Activated CD8-positive, alpha-beta memory T cell treated with anti-CD3 and anti-CD28 coated beads, Interleukin-2, amount 50 U/mL, for 48 hours (primary cell): ENCODE data around the gene EPB41L1.

Experiments
- DNase-seq: peaks from one replicate; pipeline ENCODE4 v3.0.0-alpha.2; 2020

EPB41L1 gene

DNA sequence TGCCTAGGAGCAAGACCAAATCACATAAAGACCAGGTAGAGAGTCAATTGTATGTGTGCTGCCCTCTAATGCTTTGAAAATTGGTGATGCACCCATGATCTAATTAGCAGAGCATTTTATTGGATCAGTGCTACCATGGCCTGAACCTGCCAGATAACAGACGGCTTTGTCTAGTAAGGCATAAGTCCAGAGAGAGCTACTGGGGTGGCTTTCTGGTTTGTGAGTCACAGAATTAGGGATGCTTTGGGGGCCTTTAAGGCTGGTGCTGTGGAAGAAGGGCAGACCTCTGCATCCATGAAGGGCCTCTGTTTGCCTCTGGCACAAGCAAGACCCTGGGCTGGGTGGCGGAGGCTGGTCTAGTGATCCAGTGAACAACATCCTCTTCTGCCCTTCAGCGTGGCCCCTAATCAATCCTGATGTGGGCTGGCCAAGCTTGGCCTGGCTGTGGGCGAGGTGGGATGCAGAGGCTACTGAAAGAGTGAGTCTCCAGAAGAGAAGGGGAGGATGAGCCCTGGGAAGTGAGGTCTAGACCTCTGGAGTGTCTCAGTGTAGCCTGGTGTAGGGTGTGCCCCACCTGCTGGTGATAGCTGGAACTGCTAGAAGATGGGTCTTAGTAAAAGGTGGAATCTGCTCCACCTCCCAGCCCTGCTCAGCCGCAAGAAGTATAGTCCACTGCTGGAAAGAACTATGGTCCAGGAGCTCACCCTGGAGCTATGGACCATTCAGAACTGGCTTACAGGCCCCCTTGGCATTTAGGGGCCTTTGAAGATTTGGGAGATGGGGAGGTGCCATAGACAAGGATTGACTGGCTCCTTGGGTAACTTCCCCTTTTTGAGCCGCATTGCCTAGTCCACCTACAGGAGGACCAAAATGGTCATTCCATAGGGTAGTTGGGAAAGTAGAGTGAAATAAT, 45.1 kb downstream of the EPB41L1 start:
- peak; percentile 90 for DNase-seq

DNA sequence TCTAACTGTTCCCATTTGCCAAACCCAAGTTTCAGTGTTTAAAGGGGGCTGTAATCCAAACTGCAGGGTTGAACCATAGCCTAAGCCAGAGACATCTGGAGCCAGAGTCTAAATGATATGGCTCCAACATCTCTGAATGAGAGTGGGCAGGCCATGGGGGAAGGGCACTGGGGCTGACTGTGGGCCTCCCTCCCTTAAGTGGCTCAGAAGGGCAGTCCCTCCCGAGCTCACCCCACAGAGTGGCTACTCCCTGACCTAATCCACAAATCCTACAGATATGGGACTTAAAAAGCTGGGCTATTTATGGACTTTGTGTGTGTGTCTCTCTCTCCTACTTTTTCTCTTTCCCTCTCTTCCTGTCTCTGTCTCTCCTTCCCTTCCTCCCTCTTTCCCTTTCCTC, 45.9 kb downstream of the EPB41L1 start:
- no peak for DNase-seq

DNA sequence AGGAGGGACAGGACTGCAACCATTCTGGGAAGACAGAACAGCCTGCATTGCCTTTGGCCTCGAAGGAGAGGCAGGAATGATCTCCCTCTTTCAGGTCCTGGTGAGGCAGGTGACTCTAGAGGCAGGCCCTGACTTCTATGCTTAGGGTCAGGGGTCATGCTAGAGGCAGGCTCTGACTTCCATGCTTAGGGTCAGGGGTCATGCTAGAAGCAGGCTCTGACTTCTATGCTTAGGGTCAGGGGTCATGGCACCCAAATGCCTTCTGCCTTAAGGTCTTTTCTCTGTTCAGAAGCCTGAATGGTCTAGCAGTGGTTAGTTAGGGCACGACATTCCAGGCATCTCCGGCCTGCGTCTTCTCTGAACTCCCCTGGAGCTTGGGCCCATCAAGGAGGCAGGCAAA, 46.7 kb downstream of the EPB41L1 start:
- DNase-seq, result no peak

DNA sequence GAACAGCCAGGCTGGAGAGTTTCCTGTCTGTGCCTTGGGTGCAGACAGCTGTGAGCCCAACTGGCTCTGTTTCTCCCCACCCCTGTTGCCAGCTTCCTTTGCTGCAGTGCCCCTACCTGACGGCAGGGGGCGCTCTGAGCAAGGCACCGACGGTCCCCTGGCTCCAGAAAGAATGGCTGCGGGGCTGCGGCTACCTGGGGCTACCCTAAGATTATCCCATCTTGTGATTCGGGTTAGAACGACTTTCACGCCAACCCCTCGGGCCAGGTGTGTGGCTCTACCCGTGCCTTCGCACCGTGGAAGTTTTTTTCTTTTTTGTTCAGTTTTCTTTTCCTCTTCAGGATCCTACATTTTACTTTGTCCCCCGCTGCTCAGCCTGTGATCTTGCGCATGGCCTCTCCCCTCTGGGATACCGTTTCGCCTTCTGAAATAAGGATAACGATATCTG, 48.4 kb downstream of the EPB41L1 start:
- DNase-seq, result peak; percentile 95

DNA sequence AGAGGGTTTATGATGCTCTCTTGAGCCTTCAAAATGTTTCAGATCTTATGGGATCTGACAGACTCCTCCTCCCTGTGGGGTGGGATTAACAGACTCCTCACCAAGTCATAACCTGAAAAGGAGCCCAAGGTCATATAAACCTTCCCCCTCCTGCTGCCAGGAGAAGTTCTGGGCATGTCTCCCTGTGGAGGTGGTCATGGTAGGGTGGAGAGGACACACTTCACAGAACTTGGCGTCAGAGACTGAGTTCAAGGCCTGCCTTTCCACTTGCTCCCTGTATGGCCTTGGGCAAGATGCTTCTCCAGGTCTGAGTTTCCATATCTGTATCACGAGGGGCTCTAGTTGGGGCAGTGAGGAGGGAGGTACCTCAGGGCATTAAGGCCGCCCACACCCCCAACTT, 49.3 kb downstream of the EPB41L1 start:
- DNase-seq, result no peak

DNA sequence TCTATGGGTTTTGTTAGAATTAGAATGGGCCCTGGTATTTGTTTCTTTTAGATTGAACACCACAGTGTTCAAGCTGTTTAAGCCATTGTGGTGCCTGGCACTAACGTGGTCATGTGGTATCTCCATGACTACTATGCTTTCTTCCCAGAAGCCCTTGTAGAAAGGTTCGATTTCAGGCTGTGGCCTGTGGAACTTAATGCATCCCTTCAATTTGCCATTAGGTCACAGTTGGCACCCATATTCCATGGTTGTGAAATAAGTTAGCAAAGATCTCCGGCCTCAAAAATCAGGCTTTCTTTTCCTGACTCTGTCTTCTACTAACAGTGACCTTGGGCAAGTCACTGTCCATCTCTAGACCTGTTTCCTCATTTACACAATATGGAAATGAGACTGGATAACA, 50.5 kb downstream of the EPB41L1 start:
- no peak for DNase-seq

DNA sequence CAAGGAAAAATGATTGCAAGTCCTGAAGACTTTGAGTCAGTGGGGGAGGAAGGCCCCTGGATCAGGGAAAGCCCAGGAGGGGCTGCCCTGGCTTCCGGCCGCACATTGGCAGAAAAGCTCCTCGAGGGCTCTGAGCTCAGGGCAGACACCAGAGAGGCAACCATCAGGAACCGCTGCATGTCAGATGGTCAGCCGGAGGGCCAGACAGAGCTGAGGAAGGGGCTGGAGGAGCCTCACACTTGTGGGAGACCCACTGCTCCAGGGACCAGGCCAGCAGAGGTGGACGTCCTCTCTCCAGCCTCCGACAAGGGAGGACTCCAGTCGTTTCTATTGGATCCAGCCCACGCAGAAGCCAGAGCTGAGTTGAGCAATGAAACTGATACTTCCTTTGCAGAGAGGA, 51.5 kb downstream of the EPB41L1 start:
- DNase-seq, result no peak

DNA sequence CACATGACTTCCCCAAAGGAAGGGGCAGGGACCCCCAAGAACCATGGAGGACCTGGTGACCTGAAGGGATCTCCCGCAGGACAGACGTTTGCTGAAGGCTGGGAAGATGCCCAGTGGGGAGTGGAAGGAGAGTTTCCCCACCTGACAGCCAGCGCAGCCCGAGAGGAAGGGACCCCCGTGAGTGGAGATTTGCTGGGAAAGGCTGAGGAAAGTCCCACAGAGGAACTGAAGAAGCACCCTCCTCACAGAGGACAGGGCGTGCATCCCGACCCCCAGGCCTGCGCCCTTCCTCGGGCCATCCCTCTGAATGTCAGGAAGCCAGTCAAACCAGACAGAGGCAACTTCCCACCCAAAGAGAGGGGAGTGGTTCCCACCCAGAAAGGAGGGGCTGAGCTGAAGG, 52.1 kb downstream of the EPB41L1 start:
- no peak for DNase-seq

DNA sequence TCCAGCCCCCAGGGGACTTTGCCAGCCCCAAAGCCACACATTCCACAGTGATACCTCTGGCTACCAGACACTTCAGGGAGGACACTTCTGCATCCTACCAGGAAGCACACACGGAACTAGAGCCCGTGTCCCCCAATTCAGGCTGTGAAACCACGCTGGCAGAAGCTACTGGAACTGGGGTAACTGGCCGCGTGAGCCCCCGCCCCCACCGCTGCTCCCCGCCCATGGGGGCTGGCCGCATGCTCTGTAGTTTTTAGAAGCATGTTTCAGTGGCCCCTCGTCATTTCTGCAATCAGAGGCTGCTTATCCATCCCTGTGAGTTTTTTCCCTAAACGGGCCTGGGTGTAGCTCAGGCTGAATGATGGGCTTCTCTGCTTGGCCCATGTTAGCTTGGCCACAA, 53.1 kb downstream of the EPB41L1 start:
- DNase-seq, result no peak

DNA sequence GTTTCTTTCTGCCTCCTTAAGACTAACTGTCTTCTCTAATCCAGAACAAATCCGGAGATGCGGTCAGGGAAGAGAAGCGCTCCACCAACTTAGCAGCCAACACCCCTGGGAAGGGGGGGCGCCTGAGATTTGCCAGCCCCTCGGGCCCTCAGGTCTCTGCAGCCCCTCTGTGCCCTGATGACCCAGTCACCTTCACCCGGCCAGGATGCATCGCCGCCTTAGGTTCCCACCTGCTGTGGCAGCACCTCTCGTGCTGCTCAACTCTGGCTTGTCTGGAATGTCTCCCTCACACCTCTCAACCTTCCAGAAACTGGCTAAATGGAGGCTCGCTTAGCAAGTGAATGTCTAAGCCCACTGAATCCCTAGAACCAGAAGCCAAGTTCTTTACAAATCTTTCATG, 53.7 kb downstream of the EPB41L1 start:
- DNase-seq, result no peak

DNA sequence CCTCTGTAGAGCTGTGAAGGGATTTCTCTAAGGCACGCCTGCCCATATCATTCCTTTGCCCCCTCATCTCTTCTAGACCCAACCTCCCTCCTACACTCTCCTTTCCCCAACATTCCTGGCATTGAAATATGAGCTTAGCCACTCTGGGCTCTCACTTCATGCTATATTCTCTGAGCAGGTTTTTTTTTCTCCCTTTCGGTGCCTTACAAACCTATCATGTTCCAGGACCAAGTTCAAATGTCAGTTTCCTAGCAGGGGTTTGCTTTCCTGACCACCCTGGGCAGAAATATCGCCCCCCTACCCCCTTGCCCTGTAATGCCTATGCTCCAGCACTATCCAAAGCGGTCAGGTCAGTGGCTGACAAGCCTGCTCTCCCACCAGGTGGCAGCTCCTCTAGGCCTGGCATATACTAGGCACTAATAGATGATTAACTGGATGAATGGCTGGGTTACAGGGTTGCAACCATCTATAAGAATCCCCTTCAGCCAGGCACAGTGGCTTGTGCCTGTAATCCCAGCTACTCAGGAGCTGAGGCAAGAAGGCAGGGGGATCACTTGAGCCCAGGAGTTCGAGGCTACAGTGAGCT, 56.0 kb downstream of the EPB41L1 start:
- DNase-seq, result no peak

DNA sequence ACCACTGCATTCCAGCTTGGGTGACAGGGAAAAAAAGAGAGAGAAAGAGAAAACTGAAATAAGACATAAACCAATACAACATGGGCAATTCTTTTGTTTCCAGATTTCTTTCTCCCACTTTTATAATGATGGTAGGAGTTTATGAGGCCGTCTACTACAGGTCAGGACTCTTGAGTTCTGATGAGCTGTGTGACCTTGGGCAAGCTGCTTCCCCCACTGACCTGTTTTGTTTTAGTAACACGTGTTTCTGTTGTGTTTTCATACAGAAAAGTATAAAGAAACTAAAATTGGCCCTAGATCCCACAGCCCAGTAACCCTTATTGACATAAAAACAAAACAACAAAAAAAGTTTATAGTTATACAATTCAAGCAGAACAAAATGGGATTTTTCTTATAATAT, 58.8 kb downstream of the EPB41L1 start:
- DNase-seq, result no peak

DNA sequence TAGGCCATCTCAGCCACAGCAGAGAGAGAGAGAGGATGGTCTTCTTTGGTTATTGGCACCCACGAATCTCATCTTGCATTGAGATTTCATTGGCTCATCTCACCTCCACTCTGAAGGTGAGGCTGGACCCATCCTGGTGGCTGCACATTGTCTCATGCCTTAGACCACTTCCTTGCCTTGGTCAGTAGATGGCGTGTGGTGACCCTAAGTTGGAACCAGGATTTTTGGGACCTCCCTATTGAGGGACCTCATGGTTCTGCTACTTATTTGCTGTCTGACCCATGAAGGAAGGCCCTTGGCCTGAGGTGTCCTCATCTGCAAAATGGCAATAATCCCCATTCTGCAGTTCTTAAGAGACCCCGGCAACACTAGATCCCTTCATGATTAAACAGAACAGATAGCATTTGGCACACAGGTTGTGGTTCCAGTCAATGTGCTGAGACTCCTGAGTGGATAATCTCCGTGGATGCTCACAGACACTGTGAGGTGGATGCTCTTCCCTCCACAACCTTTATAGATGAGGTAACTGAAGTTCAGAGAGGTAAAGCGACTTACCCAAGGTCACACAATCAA, 60.2 kb downstream of the EPB41L1 start:
- no peak for DNase-seq

DNA sequence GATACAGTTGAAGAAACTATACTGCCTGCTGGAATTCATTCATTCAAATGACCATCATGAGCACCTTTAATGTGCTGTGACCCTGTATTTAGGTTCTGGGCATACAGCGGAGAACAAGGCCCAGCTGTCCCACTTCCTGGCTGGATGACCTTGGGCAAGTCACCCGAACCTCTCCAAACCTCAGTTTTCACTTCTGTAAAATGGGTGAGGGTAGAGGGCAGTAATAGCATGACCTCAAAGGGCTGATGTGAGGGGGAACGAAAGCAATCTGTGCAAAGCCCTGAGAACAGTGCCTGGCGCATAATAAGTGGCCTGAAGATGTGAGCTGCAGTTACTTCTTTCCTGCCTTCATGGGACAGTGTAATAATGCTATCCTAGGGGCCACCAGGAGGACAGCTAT, 61.2 kb downstream of the EPB41L1 start:
- DNase-seq, result no peak

DNA sequence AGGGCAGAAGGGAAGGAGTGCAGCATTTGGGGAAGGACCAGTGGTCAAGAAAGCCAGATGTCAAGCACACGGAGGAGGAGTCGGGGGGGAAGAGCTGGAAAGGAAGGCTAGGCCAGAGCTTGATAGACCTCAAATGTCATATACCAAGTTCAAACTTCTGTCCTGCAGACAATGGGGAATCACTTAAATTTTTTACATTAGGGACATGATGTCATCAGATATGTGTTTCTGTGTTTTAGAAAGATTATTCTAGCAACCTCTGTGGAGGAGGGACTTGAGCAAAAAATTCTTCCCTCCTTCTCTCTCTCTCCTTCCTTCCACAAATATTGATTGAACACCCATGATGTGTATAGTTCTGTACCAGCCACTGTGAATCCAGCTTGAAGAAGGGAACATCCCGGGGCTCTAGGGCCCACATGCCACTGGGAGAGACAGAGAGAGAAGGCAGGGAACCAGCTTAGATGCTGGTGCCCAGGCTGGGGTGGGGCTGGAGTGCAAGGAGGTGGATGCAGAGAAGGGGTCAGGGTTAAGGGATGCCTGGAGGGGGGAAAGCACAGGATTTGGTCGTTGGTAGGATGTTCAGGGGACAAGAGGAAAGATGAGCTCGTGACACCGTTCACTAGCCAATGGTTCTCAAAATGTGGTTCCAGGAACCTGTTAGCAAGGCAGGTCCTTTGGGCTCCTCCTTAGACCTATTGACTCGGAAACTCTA, 61.9 kb downstream of the EPB41L1 start:
- no peak for DNase-seq

DNA sequence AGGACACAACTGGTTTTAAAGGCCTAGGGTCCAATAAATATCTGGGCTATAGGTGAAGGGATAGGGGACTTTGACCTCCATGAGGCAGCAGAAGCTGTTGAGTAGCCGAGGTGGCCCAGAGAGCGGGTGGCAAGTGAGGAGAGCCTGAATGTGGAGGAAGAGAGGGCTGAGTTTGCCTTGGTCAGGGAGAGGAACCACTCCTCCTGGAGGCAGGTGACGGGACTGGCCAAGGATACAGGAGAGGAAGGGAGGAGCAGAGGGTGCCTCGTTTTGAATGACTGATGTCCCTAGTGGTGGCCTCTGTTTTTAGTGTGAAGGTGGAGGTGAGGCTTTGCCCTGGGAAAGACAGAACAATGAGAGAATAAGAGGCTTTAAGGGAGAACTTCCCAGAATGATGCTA, 62.7 kb downstream of the EPB41L1 start:
- DNase-seq, result no peak

DNA sequence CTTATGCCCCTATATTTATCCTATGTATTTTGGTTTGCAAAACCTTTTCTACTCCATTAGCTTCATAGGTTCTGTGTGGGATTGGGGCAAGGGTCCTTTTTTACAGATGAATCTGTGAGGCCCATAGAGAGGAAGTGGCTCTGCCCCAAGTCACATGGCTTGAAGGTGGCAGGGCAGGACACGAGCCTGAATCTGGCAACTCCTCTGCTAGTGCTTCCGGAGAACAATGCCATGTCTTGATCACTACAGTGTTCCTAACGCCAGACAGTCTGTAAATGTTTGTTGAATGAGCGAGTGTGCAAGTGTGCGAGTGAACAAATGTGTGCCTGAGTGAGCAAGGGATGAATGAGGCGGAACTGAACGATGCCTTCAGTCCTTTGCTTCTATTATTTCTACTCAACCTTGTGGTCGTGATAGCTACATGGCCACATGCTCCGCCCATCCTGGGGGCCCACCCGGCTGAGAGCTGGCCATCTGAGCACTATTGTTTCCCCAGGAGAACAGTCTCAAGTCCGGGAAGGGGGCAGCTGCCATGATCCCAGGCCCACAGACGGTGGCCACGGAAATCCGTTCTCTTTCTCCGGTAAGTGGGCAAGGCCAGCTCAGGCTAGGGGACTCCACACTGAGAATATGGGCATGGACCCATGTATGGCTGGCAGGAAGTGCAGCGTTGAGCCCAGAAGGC, 64.0 kb downstream of the EPB41L1 start:
- no peak for DNase-seq

DNA sequence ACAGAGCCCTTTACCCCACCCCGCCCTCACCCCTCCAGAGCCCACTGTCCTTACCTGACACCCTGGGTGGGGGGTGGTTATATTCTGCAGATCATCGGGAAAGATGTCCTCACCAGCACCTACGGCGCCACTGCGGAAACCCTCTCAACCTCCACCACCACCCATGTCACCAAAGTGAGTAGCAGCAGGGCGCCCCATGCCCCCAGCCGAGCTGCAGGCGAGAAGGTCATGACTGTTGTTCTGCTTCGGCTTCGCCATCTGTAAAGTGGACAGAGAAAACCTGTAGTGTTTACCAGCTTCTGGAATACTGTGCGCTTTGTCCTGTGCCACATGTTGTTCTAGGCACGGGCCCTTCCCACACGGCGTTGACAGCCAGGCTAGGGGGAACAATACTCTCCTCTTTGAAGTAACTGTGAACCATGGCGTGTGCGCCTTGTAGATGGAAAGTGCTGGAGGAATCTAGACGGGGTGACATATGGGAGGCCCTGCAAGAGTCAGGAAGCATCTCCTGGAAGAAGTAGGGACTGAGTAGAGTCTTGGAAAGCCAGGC, 65.2 kb downstream of the EPB41L1 start:
- no peak for DNase-seq

DNA sequence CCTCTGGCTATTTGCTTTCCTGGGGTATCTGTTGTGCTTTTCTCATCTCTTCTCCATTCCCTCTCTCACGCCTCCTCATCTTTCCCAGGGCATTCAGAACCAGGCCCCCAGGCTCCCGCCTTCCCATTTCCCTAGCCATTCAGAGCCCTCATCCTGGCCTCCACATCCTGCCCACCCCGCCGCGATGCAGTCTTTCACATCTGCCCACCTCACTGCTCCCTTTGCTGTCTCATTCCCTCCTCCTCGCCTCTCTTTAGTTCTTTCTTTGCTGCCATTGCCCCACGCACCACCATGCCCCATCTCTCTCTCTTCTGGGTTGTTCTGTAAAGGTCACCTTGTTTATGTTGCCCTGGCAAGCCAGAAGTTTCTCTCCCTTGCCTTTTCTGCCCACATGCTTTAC, 71.1 kb downstream of the EPB41L1 start:
- no peak for DNase-seq

DNA sequence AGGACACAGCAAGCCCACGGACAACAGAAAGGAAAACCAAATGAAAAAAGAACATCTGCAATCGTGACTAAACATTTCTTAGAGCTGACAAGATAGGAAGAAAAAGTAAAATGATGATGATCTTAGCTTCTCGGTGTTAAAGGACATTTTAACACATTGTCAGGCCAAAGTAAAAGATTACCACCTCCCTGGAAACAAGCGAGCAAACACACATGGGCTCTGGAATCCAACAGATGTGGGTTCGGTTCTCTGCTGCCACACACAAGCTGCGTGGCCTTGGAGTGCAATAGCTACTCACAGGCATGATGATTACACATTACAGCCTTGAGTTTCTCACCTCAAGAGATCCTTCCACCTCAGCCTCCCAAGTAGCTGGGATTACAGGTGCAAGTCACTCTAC, 74.2 kb downstream of the EPB41L1 start:
- no peak for DNase-seq

DNA sequence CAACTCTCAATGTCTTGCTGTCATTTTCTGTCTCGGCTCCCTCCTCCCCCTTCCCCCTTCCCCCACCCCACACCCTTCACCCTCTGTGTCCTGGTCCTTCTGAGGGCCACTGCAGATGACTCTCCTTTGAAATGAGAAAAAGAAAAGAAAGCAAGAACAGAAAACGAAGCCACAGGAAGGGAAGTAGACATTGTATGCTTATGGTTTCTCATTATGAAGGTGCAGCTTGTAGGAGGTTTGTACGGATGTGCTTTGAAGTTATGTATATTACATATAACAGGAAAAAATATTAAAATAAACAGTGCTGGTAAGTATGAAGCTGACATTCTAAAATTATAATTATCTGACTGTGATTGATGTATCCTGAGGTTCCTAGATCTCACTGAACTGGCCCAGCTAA, 75.5 kb downstream of the EPB41L1 start:
- DNase-seq, result no peak

DNA sequence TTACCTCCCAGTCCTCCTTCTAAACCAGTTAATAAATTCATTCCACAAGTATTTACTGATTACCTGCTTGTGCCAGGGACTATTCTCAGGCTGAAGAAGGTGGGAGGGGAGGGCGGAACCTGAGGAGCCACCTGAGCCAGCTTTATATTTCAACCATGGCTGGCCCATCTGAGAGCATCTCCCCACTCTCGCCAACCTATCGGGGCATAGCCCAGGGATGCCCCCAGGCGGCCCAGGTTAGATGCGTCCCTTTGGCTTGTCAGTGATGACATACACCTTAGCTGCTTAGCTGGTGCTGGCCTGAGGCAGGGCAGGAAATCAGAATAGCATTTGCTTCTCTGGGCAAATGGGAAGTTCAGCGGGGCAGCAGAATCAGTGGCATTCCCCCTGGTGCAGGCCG, 76.8 kb downstream of the EPB41L1 start:
- DNase-seq, result no peak
